ENCODE results near the gene FHDC1. TPM values are rescaled to one million over a fixed set of nuclear protein-coding genes. Genes with fewer than 3 reads are reported as not detected.
A peak's percentile ranks its signal among the peaks of the same experiment; 100 is the strongest.

FHDC1 gene
- total and polyA plus RNA-seq, 11 donors: 0.04 to 0.97 (median 0.21) TPM

GRCh38 chr4:152979731-152980330 is 43.7 kb downstream of the FHDC1 start:
- TF ChIP-seq CTCF (IDR thresholded peaks at IDR 0.05): no peak
- TF ChIP-seq POLR2A (IDR thresholded peaks at IDR 0.05): no peak
- Histone ChIP-seq H3K27me3 (peaks cover 0 to 14% (median 0%) of the 10 kb centered on the region in 9 donors), H3K4me3 (no peak overlapping the region), H3K4me1 (no peaks in the 10 kb centered on the region), H3K9me3 (no peaks in the 10 kb centered on the region), H3K36me3 (no peaks in the 10 kb centered on the region), H3K27ac (no peak overlapping the region)
- DNase-seq (no peak), ATAC-seq (no peak)
- WGBS, 4 donors: 82 to 88% (median 87%) methylated on average over 10 of the region's 10 CpGs
- intact Hi-C loops (cut with DNase I): no loop called here

- H3K27ac ChIP-seq: no peak overlapping the region
- no peaks in the 10 kb centered on the region for H3K9me3 ChIP-seq
- no peak for TF ChIP-seq CTCF (IDR thresholded peaks at IDR 0.05)
- TF ChIP-seq POLR2A (IDR thresholded peaks at IDR 0.05): no peak
- ATAC-seq (no peak), DNase-seq (no peak)
- 69 to 94% (median 81%) methylated on average over 4 to 5 of the region's 5 CpGs for WGBS, 4 donors
- H3K4me1 ChIP-seq: no peaks in the 10 kb centered on the region
- no peaks in the 10 kb centered on the region for H3K36me3 ChIP-seq
- intact Hi-C loops (cut with DNase I): no loop called here
- peaks cover 0 to 14% (median 0%) of the 10 kb centered on the region in 9 donors for H3K27me3 ChIP-seq
- H3K4me3 ChIP-seq: no peak overlapping the region
These were observed 45.2 kb downstream of the FHDC1 start for GRCh38 chr4:152981278-152981677.

GRCh38 chr4:152981842-152982241 is 45.7 kb downstream of the FHDC1 start:
- WGBS, 4 donors: 87 to 92% (median 89%) methylated on average over 4 of the region's 4 CpGs
- no peaks in the 10 kb centered on the region for H3K4me1 ChIP-seq

GRCh38 chr4:152983221-152983620 is 47.1 kb downstream of the FHDC1 start:
- DNase-seq (no peak), ATAC-seq (peak in 1 of 4 donors; percentile 27)
- no peak for TF ChIP-seq POLR2A (IDR thresholded peaks at IDR 0.05)
- TF ChIP-seq CTCF (IDR thresholded peaks at IDR 0.05): no peak
- Histone ChIP-seq H3K27me3 (peaks cover 0 to 14% (median 0%) of the 10 kb centered on the region in 9 donors), H3K27ac (no peak overlapping the region), H3K36me3 (no peaks in the 10 kb centered on the region), H3K9me3 (no peaks in the 10 kb centered on the region), H3K4me3 (no peak overlapping the region), H3K4me1 (no peaks in the 10 kb centered on the region)
- intact Hi-C loops (cut with DNase I): no loop called here
- WGBS, 4 donors: 35 to 42% (median 36%) methylated on average over 6 to 7 of the region's 7 CpGs

More at GRCh38 chr4:152981842-152982241, 45.7 kb downstream of the FHDC1 start:
- intact Hi-C loops (cut with DNase I): no loop called here
- DNase-seq (no peak), ATAC-seq (no peak)
- H3K9me3 ChIP-seq: no peaks in the 10 kb centered on the region
- no peak overlapping the region for H3K27ac ChIP-seq
- TF ChIP-seq POLR2A (IDR thresholded peaks at IDR 0.05) (no peak), CTCF (IDR thresholded peaks at IDR 0.05) (no peak)
- no peak overlapping the region for H3K4me3 ChIP-seq
- peaks cover 0 to 14% (median 0%) of the 10 kb centered on the region in 9 donors for H3K27me3 ChIP-seq
- no peaks in the 10 kb centered on the region for H3K36me3 ChIP-seq
